ENCODE results near the gene R3HDM1. TPM values are rescaled to one million over a fixed set of nuclear protein-coding genes. Genes with fewer than 3 reads are reported as not detected.
"Not testable (repeated sequence)": the region's sequence is repeated elsewhere in the genome, so short reads cannot be mapped to it uniquely, and the experiment has no call there.

The R3HDM1 gene
- total RNA-seq: 22.1 TPM
- long read RNA-seq, full-length matches to known transcripts: 1 of 21 reads
- long read RNA-seq, partial matches to known transcripts: 12 of 21 reads
- long read RNA-seq, other reads (novel, unspliced or antisense): 8 of 21 reads

GRCh38 chr2:135531231-135532197 lies at the start of gene R3HDM1:
TSS of gene R3HDM1 (plus strand) at chr2:135531484. CDS start at chr2:135604846, 73,362 bp downstream.
- peak; percentile 95 for DNase-seq
- Histone ChIP-seq H3K27ac (peak within 1 kb of the TSS; percentile 93), H3K9me3 (no peaks in the 10 kb centered on the region), H3K4me3 (peak within 1 kb of the TSS; percentile 93), H3K36me3 (no peaks in the 10 kb centered on the region), H3K4me1 (peaks cover 22% of the 10 kb centered on the region), H3K27me3 (ENCODE audit: low read depth) (no peaks in the 10 kb centered on the region)
- ATAC-seq: peak; percentile 97
- intact Hi-C loops (cut with DNase I): no loop called here
- peak; percentile 11 for TF ChIP-seq CTCF (IDR thresholded peaks at IDR 0.05)

DNA sequence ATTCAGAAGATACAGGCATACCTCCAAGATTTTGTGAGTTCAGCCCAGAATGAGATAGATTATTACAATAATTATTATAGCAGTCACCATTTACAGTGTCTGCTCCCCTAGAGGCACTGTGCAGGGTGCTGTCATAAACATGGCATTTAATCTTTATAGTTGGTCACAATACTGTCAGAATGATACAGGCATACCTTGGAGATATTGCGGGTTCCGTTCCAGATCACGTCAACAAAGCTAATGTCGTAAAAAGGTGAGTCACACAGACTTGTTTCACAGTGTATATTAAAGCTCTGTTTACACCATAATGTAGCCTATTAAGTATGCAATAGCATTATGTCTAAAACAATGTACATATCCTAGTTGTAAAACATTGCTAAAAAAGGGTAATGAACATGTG lies 45.8 kb upstream of the R3HDM1 start:
- Histone ChIP-seq H3K36me3 (no peaks in the 10 kb centered on the region), H3K4me1 (no peaks in the 10 kb centered on the region), H3K4me3 (no peak overlapping the region), H3K27me3 (ENCODE audit: low read depth) (no peaks in the 10 kb centered on the region), H3K27ac (no peak overlapping the region), H3K9me3 (no peaks in the 10 kb centered on the region)
- intact Hi-C loops (cut with DNase I): no loop called here
- ATAC-seq: no peak
- DNase-seq: no peak
- no peak for TF ChIP-seq CTCF (IDR thresholded peaks at IDR 0.05)

- Histone ChIP-seq H3K36me3 (no peaks in the 10 kb centered on the region), H3K9me3 (no peaks in the 10 kb centered on the region), H3K4me3 (no peak overlapping the region), H3K4me1 (no peaks in the 10 kb centered on the region), H3K27me3 (ENCODE audit: low read depth) (no peaks in the 10 kb centered on the region), H3K27ac (no peak overlapping the region)
- no peak for TF ChIP-seq CTCF (IDR thresholded peaks at IDR 0.05)
- ATAC-seq (no peak), DNase-seq (no peak)
- intact Hi-C loops (cut with DNase I): no loop called here
Measured at GRCh38 chr2:135490376-135490775, 40.9 kb upstream of the R3HDM1 start.

DNA sequence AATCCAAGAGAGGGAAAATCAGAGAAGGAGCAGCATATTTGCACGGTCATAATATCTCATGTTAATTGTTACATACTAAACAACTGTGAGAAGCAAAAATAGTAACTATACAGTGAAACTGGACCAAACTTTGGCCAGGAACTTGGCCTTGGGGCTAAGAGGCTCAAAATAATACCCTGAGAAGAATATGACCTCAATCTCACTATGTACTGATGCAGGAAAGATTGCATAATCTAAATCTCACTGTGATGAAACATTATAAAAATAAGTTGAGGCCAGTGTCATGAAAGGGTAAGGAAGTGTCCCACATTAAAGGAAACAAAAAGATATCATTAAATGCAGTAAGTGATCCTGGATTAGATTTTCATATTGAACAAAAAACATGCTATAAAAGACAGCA lies 36.8 kb upstream of the R3HDM1 start:
- Histone ChIP-seq H3K27me3 (ENCODE audit: low read depth) (no peaks in the 10 kb centered on the region), H3K4me3 (no peak overlapping the region), H3K27ac (no peak overlapping the region), H3K9me3 (peaks cover 7% of the 10 kb centered on the region), H3K4me1 (no peaks in the 10 kb centered on the region), H3K36me3 (no peaks in the 10 kb centered on the region)
- intact Hi-C loops (cut with DNase I): no loop called here
- DNase-seq (no peak), ATAC-seq (no peak)
- TF ChIP-seq CTCF (IDR thresholded peaks at IDR 0.05): no peak

DNA sequence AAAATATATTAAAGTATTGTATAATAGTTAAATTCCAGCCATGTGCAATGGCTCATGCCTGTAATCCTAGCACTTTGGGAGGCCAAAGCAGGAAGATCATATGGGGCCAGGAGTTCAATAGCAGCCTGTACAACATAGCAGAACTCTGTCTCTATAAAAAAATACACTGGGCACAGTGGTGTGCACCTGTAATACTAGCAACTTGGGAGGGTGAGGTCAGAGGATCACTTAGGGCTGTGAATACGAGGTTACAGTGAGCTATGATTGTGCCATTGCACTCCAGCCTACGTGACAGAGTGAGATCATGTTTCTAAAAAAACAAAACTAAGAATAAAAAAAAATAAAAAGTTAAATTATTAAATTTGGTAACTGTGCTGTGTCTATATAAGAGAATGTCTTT lies 36.4 kb upstream of the R3HDM1 start:
- DNase-seq (no peak), ATAC-seq (no peak)
- no peaks in the 10 kb centered on the region for H3K27me3 ChIP-seq (ENCODE audit: low read depth)
- no peak overlapping the region for H3K27ac ChIP-seq
- TF ChIP-seq CTCF (IDR thresholded peaks at IDR 0.05): no peak
- H3K4me3 ChIP-seq: no peak overlapping the region
- no peaks in the 10 kb centered on the region for H3K4me1 ChIP-seq
- no peaks in the 10 kb centered on the region for H3K36me3 ChIP-seq
- intact Hi-C loops (cut with DNase I): no loop called here
- peaks cover 7% of the 10 kb centered on the region for H3K9me3 ChIP-seq

GRCh38 chr2:135498588-135498987 lies 32.7 kb upstream of the R3HDM1 start:
- DNase-seq; ATAC-seq; H3K36me3 ChIP-seq; H3K27me3 ChIP-seq (ENCODE audit: low read depth); H3K4me1 ChIP-seq; H3K27ac ChIP-seq; intact Hi-C loops (cut with DNase I); H3K9me3 ChIP-seq; H3K4me3 ChIP-seq: not testable (repeated sequence)

Data from lower lobe of right lung (tissue), 2 donors.